Right renal cortex interstitium (tissue), 3 donors: ENCODE measurements around the gene CNTNAP2. TPM values are rescaled to one million over a fixed set of nuclear protein-coding genes. Genes with fewer than 3 reads are reported as not detected.

Experiments used
- DNase-seq, 3 donors: peaks; one replicate each; pipeline ENCODE4 v3.0.0-alpha.2; 2013; ENCODE audit warnings: low read depth in 3 of 3, low spot score in 2 of 3
- polyA plus RNA-seq, 3 donors: library from polyadenylated mRNA; unstranded; fragments of 120-200 nt; gene quantifications; one replicate each; pipeline ENCODE4 v1.2.1, GENCODE V29; 2013; ENCODE audit not compliant: insufficient read length in 3 of 3

CNTNAP2 gene
- polyA plus RNA-seq, 3 donors = 21.2 to 29.0 (median 25.8) TPM

DNA sequence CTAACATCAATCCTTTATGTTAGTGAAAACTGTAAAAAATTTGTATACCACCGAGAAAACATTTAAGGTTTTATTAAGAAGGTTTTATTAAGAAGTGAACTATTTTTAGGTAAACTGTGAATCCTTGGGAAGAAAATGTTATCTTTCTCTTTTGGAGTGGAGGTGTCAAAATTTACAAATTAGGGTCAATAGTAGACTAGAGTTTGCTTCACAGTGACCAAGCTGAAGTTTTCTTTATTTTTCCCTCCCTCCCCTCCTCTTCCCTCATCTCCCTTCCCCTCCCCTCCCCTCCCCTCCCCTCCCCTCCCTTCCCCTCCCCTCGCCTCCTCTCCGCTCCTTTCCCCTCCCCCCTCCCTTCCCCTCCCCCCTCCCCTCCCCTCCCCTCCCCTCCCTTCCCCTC, 168.8 kb downstream of the CNTNAP2 start:
- no peak for DNase-seq

DNA sequence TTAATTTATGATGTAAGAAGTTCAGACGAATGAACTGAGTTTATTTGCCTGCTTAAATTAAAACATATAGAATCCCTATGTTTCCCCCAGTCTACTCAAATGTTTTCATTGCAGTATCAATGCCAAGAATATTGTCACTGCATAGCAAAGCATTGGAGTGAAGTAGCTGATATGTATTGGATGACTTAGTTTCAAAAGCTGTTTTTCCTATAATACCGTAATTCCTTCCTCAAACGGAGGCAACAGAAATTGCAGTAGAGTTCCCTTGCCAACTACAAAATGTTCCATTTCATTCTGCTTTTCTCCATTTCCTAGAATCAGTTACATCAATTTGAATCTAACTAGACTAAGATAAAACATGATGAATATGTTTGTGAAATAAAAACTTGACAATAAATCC, 174.1 kb downstream of the CNTNAP2 start:
- no peak for DNase-seq

- no peak for DNase-seq
These were observed 175.3 kb downstream of the CNTNAP2 start for GRCh38 chr7:146291900-146292299.

- no peak for DNase-seq
These were observed 179.4 kb downstream of the CNTNAP2 start for GRCh38 chr7:146296028-146296427.

GRCh38 chr7:146314962-146315361, 198.4 kb downstream of the CNTNAP2 start:
- no peak for DNase-seq

DNA sequence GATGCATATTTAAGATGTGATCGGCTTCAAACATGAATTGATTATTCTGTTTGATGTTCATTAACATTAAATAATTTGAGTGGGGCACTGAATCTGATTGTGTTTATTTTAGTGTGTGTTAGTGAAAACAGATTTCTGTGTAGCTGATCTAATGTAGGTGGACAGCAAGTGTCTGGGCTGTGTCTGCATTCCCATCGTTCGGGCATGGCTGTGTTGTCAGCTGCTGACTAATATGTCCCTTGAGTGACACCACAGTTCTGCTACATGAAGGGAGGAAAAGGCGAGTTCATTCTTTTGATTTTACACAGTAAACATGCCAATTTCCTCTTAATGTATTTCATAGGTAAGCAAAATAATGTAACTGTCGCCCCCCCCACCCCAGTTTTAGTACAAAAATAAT, 203.0 kb downstream of the CNTNAP2 start:
- DNase-seq = no peak

GRCh38 chr7:146321301-146321700, 204.7 kb downstream of the CNTNAP2 start:
- no peak for DNase-seq

DNA sequence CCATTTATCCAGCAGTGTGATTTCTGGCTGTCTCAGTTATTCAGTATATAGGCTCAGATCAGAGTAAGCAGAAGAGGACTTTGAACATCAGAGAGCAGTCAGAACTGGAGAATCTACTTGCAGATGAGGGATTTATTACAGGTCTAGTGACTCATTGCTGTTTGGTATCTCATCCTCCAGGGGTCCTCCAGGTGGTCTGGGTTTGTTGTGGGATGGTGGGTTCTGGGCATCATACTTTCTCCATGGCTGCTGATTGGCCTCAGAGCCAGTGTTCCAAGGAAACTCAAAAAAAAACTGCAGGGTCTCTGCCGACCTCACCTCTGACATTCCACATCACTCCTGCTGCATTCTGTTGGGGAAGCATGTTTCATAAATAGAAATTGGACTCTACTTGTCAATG, 214.8 kb downstream of the CNTNAP2 start:
- DNase-seq = no peak

DNA sequence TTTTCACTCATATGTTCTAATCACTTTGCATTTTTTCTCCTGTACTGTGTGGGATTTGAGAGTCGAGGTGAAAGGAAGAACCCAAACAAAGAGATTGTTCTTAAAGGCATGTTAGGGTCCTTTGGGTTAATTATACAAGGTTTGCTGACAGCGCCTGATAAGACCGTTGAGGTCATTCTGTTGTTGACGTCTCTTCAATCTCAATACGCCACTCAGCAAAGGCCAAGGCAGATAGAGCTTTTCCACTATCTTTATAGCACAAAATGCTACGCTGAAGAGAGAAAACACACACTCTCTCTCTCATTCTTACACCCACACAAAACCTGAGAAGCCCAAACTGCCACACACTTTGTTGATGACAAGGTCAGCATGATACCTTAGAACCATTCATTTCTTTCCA, 228.7 kb downstream of the CNTNAP2 start:
- no peak for DNase-seq

DNA sequence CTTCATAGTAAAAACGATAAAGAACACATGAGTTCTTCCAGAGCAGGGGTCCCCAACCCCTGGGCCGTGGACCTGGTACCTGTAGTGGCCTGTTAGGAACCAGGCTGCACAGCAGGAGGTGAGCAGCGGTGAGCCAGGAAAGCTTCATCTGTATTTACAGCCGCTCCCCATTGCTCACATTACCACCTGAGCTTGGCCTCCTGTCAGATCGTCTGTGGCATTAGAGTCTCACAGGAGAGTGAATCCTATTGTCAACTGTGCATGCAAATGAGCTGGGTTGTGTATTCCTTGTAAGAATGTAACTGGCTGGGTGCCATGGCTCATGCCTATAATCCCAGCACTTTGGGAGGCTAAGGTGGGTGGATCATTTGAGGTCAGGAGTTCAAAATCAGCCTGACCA, 229.5 kb downstream of the CNTNAP2 start:
- DNase-seq = no peak

- no peak for DNase-seq
These were observed 238.6 kb downstream of the CNTNAP2 start for GRCh38 chr7:146355216-146355615.

DNA sequence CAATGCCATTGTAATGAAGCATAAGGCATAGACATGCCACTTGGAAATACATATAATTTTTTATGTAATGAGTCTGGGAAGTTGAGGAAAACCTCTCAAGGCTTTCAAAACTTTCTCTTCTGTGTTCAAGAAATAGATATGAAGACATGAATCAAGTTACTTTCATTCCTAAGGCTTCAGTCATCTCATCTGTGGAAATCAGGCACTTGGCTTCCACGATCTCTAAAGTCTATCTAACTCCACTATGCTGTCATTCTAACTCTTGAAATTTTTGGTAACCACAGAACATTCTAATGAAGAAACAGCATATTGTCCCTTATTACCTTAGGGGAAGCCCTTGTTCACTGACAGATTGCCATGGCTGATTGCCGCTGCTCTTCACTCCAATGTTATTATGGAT, 242.6 kb downstream of the CNTNAP2 start:
- DNase-seq = no peak

GRCh38 chr7:146366938-146367337, 250.3 kb downstream of the CNTNAP2 start:
- no peak for DNase-seq

GRCh38 chr7:146370171-146370570, 253.6 kb downstream of the CNTNAP2 start:
- no peak for DNase-seq

GRCh38 chr7:146375170-146375569, 258.6 kb downstream of the CNTNAP2 start:
- peak in 1 of 3 donors; percentile 2 for DNase-seq

DNA sequence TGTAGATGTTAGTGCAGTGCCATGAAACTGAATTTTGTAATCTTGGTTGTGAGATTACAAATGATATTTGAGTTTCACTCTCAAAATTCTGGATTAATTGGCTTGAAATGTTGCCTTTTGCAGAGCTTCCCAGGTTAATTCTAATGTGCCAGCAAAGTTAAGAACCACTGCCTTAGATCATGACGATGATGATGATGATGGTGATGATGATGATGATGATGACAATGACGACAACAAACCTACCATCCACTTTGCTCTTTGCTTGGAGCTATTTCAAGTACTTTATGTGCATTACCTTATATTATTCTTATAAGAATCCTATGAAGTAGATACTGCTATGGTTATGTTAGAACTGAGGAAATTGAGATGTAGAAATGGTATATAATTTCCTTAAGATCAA, 261.6 kb downstream of the CNTNAP2 start:
- DNase-seq = no peak

GRCh38 chr7:146387140-146387539, 270.5 kb downstream of the CNTNAP2 start:
- no peak for DNase-seq

- no peak for DNase-seq
These were observed 272.3 kb downstream of the CNTNAP2 start for GRCh38 chr7:146388928-146389327.

GRCh38 chr7:146393346-146393745, 276.7 kb downstream of the CNTNAP2 start:
- no peak for DNase-seq

DNA sequence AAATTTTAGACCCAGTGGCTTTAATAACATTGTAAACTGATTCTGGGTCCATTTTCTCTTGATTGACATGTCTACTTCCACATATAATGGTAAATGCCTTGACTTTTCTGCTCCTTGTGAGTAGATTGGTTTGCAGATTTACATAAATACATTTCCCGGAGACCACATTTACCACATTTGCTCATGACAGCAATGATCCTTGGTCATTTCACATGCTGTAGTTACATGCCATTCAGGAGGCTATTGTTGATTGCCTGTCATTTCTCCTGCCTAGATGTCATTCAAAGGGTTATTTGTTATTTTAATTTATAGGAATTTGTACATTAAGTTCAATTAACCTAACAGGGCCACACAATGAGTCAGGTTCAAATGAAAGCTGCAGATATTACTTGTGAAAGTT, 280.5 kb downstream of the CNTNAP2 start:
- no peak for DNase-seq

- no peak for DNase-seq
These were observed 285.3 kb downstream of the CNTNAP2 start for GRCh38 chr7:146401939-146402338.

GRCh38 chr7:146405737-146406136, 289.1 kb downstream of the CNTNAP2 start:
- no peak for DNase-seq

DNA sequence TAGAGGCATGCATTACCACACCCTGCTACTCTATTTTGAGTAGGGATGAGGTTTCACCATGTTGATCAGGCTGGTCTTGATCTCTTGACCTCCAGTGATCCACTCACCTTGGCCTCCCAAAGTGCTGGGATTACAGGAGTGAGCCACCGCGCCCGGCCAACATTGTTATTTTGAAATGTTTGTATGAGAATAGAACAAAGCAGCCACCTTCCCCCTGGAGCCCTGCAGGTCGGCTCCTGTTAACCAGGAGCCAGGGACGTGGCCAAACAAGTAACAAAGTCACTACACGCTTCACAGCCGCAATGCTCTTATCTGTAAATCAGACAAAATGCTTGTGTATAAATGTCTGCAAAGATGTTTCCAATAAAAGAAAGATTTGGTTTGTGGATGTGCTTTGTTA, 295.4 kb downstream of the CNTNAP2 start:
- DNase-seq = no peak

DNA sequence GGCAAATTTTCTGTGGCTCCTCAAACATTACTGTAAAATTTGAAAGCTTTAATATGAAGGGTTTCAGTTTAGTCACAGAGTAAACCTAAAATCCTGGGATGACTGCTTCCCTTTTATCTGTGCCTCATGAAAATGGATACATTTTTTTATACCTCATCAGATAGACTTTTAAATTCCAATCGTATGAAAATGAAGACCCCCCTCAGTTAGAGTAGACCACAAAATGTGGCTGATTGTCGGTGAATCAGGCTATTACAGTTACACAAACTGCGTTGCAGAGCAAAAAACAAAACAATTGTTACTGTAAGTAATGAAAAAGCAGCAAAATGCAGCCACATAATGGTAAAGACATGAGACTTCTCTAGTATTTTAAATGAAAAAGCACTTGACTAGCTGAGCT, 296.2 kb downstream of the CNTNAP2 start:
- no peak for DNase-seq
